Measurements from ENCODE around the gene FRS2. TPM values are rescaled to one million over a fixed set of nuclear protein-coding genes. Genes with fewer than 3 reads are reported as not detected.
"Not testable (repeated sequence)": the region's sequence is repeated elsewhere in the genome, so short reads cannot be mapped to it uniquely, and the experiment has no call there.

Gene FRS2
- polyA plus RNA-seq, 4 donors, result 42.7 to 54.7 (median 48.8) TPM

DNA sequence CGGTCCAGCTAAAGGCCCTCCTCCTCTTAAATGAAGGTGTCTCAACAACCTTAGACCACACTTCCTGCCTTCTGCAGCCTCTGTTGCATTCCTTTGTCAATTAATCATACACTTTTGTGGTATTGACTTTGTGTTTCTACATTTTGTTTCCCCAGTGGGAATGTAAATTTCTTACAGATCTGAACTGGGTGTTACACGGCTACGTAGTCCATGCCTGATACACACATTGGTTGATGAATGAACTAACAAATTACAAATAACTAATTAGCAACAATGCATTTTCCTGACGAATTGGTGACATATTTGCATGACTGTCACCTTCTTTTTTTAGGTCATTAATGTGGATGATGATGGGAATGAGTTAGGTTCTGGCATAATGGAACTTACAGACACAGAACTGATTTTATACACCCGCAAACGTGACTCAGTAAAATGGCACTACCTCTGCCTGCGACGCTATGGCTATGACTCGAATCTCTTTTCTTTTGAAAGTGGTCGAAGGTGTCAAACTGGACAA, 99.9 kb downstream of the FRS2 start:
- no peak for DNase-seq (ENCODE audit: low read depth in 4 of 4, low spot score in 3 of 4)

DNA sequence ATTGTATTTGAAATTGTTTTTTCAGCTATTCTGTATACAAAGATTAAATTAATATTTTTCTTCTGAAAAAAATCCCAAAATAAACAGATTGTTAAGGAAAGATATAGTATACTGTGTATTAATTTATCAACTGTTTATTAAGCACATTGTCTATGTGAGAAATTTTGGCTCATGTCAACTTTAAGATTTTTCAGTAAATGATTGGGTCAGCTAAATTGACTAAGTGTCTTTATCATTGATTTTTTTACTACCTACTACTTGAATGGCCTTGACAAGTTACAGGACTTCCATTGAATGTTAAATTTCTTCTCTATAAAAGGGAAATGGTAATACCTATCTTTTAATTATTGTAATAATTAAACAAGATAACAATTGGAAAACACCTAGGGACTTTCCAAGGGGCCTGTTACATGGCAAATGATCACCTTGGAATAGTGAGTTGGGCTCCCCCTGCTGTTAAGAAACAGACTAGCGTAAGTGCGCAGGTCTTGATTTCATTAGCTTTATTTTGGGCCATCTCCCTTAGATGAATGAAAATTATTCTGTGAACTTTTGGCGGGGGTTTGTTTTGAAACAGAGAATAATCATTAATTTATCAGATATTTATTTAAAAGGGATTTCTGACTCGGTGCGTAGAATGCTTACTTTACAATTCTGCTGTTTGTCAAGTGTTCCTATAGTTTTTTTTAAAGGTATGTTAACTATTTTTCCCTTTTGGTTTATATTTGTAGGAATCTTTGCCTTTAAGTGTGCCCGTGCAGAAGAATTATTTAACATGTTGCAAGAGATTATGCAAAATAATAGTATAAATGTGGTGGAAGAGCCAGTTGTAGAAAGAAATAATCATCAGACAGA, 100.6 kb downstream of the FRS2 start:
- DNase-seq (ENCODE audit: low read depth in 4 of 4, low spot score in 3 of 4), result peak in 1 of 4 donors; percentile 49

DNA sequence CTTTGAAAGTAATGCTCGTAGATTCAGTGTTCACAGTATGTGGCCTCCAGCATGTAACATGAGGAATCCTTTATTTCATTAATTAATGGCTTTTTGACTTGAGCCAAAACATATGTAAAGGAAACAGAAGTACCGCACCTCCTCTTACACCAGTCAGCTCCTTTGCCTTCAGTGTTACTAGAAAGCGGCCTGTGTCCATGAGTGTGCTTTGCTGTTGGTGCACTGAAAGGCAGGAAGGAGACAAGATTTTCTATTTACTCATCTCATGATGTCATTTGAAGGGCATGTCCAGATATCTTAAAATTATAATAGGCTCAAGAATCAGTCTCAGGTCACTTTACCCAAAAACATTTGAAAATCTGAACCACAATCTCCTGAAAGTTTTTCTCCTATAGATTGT, 105.2 kb downstream of the FRS2 start:
- no peak for DNase-seq (ENCODE audit: low read depth in 4 of 4, low spot score in 3 of 4)

- DNase-seq (ENCODE audit: low read depth in 4 of 4, low spot score in 3 of 4), result no peak
Observed at GRCh38 chr12:69578283-69578682, 108.1 kb downstream of the FRS2 start.

DNA sequence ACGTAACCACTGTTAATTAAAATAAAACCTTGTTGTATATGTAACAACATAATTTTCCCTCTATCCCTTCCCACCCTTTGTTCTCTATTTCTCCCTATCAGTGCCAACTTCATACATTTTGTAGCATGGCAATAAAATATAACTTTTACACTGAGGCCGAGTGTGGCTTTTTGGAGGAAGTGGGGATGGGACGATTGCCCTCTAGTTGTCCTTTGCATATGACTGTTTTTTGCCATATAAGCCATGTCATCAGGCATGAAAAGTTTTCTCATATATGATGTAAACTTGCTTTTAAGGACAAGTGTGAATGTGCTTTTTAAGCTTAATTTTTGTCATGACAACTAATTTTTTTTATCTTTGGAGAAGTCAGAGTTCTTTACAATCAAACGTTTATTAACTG, 108.8 kb downstream of the FRS2 start:
- DNase-seq (ENCODE audit: low read depth in 4 of 4, low spot score in 3 of 4), result no peak

DNA sequence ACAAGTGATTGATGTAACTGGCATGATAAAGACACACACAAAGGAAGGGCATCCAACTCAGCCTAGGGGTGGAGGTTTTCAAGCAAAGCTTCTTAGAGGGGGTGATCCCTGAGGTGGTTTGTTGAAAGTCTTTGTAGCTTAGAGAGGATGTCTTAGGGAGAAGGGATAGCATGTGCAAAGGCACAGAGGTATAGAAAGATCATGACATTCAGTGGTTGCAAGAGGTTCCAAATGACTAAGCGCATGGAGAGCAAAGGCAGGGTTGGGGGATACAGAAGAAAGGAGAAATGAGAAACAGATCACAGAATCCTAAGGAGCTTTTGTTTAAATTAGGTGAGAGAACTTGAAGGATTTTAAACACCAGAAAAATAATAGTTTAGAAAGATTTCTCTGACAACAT, 109.9 kb downstream of the FRS2 start:
- no peak for DNase-seq (ENCODE audit: low read depth in 4 of 4, low spot score in 3 of 4)

DNA sequence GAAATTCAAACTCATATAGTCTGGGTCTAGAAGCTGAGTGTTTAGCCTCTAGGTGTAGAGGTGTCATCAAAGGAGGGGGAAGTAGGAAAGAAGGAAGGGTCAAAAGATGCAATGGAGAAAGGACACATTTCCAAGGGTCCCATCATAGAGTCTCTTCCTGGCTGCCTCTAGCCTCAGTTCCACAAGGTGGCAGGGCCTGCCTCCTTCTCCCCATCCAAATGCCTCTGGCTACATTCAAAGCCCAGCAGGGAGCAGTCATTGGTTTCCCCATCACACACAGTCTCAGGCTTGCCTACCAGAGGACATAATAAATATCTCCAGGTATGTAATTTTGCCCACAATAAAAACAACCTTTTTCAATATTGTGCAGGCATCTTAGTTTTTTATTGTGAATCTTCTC, 113.0 kb downstream of the FRS2 start:
- DNase-seq (ENCODE audit: low read depth in 4 of 4, low spot score in 3 of 4), result no peak

DNA sequence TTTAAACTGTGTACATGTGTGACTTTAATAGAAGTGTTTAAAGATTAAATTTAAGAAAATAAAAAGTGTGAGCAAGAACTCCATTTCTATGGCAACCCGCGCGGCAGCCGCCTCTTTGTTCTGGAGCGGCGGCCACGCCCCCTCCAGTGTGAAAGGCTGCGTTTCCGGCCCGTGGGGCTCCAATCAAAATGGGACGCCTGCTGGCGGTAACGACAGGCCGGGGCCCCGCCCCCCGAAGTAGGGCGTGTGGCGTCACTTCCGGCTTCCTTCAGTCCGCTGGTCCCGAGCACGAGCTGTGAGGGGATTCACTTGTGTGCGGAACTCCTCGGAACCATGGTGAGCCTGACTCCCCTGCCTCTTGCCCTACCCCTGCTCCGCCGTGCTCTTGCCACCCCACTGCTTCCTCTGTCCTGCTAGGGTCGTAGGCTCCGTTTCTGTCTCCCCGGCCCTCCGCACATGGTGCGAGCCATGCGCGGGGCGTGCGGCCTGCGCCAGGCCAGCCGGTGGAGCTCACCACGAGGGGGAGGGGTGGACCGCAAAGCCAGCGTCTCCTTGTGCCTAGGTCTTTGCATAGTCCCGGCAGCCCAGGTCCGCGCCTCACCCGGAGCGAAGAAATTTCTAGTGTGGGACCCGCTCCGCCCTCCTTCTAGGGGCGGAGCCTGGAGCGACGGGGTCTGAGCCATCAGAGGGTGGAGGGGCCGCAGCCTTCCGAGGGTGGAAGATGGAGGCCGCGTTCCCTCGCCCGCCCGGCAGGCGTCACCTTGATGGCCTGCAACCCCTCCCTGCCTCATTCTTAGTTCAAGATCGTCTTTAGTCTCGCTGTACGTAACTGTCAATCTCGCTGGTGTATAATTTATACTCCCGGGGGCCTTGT, 115.2 kb downstream of the FRS2 start, which contains the start of gene CCT2:
Gene CCT2 (plus strand): TSS at position 271 of the 874 bp plus-strand sequence. CDS start 63 bp downstream, at position 334.
- DNase-seq (ENCODE audit: low read depth in 4 of 4, low spot score in 3 of 4), result peak; percentile 90 to 93 (median 91)

DNA sequence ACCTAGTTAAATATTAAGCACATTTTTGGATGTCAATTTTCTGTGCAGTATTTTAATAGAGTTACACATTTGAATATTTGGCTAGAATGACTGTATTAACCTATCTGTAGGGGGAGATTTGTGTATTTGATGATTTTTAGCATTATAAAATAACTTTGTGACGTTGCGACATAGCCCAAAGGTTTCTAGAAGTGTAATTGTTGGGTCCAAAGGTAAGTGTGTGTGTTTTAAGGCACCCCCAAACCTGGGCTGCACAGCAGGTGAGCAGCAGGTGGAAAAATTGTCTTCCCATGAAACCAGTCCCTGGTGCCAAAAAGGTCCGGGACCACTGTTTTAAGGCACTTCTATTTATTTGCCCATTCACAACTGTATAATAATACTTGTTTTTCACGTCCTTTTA, 118.3 kb downstream of the FRS2 start:
- no peak for DNase-seq (ENCODE audit: low read depth in 4 of 4, low spot score in 3 of 4)

DNA sequence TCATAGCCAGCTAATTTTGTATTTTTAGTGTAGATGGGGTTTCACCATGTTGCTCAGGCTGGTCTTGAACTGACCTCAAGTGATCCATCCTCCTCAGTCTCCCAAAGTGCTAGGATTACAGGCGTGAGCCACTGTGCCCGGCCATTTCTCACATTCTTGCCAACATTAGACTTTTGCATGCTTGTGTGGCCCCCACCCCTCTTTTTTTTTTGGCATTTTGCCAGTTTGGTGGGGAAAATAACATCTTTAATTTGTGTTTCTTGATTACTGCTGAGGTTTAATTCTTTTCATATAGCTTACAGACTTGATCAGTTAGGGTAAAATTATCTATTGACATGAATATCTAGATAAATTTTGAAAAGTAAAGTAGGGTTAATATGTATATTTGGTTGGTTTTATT, 118.9 kb downstream of the FRS2 start:
- DNase-seq (ENCODE audit: low read depth in 4 of 4, low spot score in 3 of 4), result no peak

GRCh38 chr12:69595689-69596088, 125.5 kb downstream of the FRS2 start:
- DNase-seq (ENCODE audit: low read depth in 4 of 4, low spot score in 3 of 4), result no peak

- DNase-seq (ENCODE audit: low read depth in 4 of 4, low spot score in 3 of 4), result no peak
Observed at GRCh38 chr12:69598174-69598753, 128.1 kb downstream of the FRS2 start.

GRCh38 chr12:69600804-69601203, 130.6 kb downstream of the FRS2 start:
- no peak for DNase-seq (ENCODE audit: low read depth in 4 of 4, low spot score in 3 of 4)

- DNase-seq (ENCODE audit: low read depth in 4 of 4, low spot score in 3 of 4), result no peak
Observed at GRCh38 chr12:69601962-69602685, 131.9 kb downstream of the FRS2 start.

DNA sequence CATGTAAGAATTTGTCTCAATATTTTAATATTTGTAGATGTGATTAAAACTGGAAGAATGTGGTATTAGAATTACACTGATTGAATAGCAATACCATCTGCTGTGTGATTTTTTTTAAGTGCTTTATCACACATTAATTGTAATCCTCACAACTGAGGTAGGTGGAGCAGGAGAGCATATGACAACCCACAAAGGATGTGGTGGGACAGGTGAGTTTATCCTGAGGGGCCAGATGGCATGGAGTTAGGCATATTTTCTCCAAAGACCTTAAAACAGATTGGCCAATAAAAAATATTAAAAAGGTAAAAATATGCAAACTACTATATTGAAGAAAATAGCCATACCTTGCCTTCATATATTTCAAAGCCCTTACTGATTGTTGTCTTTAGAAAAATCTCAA, 132.8 kb downstream of the FRS2 start:
- DNase-seq (ENCODE audit: low read depth in 4 of 4, low spot score in 3 of 4), result no peak

GRCh38 chr12:69603556-69603955, 133.4 kb downstream of the FRS2 start:
- not testable (repeated sequence) for DNase-seq (ENCODE audit: low read depth in 4 of 4, low spot score in 3 of 4)

DNA sequence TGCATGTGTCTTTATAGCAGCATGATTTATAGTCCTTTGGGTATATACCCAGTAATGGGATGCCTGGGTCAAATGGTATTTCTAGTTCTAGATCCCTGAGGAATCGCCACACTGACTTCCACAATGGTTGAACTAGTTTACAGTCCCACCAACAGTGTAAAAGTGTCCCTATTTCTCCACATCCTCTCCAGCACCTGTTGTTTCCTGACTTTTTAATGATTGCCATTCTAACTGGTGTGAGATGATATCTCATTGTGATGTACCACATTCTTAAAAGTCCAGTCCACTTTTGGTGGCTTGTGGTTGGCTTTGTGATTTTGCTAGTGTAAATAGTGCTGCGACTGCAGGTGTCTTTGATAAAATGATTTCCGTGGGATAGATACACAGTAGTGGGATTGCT, 134.1 kb downstream of the FRS2 start:
- not testable (repeated sequence) for DNase-seq (ENCODE audit: low read depth in 4 of 4, low spot score in 3 of 4)

DNA sequence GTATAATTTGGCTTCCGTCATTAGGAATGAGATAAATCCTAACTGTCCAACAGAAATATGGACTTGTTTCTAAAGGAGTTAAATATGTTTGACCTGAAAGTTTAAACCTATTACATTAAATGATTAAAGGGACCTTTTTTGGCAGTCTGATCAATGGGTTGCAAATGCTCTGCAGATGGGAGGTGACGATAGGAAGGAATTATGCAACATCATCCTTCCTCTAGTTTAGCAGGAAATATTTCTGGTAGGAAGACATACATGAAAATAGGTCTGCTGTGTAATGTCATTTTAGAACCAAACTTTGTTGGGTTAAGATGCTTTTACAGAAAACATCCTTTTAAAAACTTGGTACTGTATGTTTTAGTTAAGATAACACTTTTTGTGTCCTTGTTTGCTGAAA, 137.9 kb downstream of the FRS2 start:
- no peak for DNase-seq (ENCODE audit: low read depth in 4 of 4, low spot score in 3 of 4)

- DNase-seq (ENCODE audit: low read depth in 4 of 4, low spot score in 3 of 4), result no peak
Observed at GRCh38 chr12:69610126-69610525, 139.9 kb downstream of the FRS2 start.

DNA sequence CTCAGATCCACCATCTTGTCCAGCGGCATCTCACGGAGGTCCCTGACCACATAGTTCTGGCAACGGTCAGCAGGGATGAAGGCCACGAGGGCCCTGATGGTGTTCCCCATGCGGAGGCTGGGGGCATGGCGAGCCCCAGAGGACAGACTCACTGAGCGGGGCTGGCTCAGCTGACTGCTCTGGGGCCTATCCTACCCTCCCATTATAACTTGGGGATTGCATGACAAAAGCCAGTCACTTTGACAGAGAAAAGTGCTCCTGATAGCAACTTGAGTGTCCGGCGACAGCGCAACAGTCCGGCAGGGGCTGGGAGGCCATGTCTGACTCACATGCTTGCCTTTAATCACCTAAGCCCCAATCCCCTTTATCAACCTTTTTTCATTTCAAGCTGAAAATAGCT, 140.5 kb downstream of the FRS2 start, which contains the start of gene LRRC10:
Gene LRRC10 (minus strand): TSS at position 179 of the 400 bp plus-strand sequence. CDS start 69 bp downstream, at position 110.
- no peak for DNase-seq (ENCODE audit: low read depth in 4 of 4, low spot score in 3 of 4)

Data from left renal pelvis (tissue), 4 donors.